ENCODE measurements around the gene ACTRT3. TPM values are rescaled to one million over a fixed set of nuclear protein-coding genes. Genes with fewer than 3 reads are reported as not detected.

ACTRT3 gene
- total and polyA plus RNA-seq, 8 donors: 0.45 to 2.2 (median 1.3) TPM; not detected in 2

DNA sequence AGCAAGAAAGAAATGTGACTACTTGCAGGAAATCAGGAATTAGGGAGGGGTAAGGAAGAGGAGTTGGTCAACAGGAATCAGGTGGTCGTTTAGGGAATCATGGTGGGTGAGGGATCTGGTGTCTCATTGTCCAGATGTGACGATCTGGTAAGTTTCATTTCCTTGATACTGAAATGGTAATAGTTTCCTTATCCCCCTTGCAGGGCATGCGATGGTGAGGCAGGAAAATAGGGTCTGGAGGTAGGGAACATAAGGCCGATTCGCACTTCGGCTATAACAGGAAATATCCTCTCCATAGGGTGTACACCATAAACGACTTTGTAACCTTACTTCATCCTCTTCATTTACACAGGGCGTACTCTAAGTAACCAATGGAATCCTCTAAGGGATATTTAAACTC is 43.9 kb upstream of the ACTRT3 start:
- Histone ChIP-seq H3K4me1 (peaks cover 24 to 35% (median 26%) of the 10 kb centered on the region in 4 donors), H3K9me3 (peaks cover 0 to 8% (median 4%) of the 10 kb centered on the region in 4 donors), H3K27me3 (no peaks in the 10 kb centered on the region), H3K4me3 (peak overlapping the region; percentile 59 to 77 (median 66)), H3K36me3 (no peaks in the 10 kb centered on the region), H3K27ac (peak overlapping the region in 2 of 5 donors; percentile 68 to 81)
- WGBS, 5 donors: 50 to 75% (median 59%) methylated on average over 8 of the region's 8 CpGs
- TF ChIP-seq POLR2AphosphoS5 (IDR thresholded peaks at IDR 0.05): no peak
- TF ChIP-seq, protein P1, sequence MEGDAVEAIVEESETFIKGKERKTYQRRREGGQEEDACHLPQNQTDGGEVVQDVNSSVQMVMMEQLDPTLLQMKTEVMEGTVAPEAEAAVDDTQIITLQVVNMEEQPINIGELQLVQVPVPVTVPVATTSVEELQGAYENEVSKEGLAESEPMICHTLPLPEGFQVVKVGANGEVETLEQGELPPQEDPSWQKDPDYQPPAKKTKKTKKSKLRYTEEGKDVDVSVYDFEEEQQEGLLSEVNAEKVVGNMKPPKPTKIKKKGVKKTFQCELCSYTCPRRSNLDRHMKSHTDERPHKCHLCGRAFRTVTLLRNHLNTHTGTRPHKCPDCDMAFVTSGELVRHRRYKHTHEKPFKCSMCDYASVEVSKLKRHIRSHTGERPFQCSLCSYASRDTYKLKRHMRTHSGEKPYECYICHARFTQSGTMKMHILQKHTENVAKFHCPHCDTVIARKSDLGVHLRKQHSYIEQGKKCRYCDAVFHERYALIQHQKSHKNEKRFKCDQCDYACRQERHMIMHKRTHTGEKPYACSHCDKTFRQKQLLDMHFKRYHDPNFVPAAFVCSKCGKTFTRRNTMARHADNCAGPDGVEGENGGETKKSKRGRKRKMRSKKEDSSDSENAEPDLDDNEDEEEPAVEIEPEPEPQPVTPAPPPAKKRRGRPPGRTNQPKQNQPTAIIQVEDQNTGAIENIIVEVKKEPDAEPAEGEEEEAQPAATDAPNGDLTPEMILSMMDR (IDR thresholded peaks at IDR 0.05): no peak
- TF ChIP-seq EP300 (IDR thresholded peaks at IDR 0.05): no peak
- no peak for TF ChIP-seq POLR2A (IDR thresholded peaks at IDR 0.05)
- intact Hi-C loops (cut with DNase I; ENCODE audit: low total_unique reads): no loop called here
- DNase-seq: no peak

DNA sequence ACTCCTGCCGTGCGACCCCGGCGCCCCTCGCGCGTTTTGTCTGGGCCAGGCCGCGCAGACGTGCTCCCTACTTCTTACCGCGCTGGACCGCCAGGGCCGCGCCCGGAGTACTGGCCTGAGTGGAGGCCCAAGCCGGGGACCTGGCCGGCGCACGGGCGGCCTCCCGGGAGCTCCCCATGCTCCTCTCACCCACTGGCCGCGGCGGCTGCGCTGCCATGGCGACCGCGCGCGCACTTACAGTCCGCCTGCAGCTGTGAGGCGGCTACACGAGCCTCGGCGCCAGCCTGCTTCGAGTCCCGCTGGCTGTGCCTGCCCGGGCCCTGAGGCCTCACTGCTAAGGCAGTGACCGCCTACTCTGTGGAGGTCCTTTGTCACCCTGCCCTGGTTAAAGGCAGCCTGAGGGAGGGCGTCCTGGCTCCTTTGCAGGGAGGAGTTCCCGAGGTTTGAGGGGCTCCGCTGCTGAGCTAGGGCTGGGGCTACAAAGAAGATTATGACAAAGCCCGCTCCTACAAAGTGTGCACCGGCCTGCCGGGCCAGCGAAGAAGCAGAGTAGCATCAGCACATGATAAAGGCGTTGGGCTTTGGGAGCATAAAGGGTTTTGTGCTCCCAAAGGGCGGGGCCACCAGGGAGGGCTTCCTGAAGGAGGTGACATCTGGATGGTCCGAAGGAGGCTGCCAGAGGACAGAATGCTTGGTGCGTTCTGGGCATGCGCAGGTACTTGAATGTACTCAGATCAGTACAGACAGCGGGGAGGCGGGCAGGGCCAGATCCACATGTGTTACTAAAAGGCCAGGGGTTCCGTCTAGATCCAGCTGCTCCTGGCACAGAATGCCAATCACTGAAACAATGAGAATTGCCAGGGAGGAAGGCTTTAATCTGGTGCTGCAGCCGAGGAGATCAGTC is 43.2 kb upstream of the ACTRT3 start, which contains the start of the genes LRRC34 and LRRIQ4:
Gene LRRC34, minus strand, starts transcription at position 573 of the 904 bp plus-strand sequence. Its CDS starts 356 bp downstream, at position 217.
Gene LRRIQ4, plus strand, starts transcription at position 539 of the 904 bp plus-strand sequence. CDS start 9,052 bp downstream, outside the sequence.
- intact Hi-C loops (cut with DNase I; ENCODE audit: low total_unique reads): no loop called here
- Histone ChIP-seq H3K4me3 (peak within 1 kb of the TSS; percentile 59 to 77 (median 66)), H3K36me3 (no peaks in the 10 kb centered on the region)

DNA sequence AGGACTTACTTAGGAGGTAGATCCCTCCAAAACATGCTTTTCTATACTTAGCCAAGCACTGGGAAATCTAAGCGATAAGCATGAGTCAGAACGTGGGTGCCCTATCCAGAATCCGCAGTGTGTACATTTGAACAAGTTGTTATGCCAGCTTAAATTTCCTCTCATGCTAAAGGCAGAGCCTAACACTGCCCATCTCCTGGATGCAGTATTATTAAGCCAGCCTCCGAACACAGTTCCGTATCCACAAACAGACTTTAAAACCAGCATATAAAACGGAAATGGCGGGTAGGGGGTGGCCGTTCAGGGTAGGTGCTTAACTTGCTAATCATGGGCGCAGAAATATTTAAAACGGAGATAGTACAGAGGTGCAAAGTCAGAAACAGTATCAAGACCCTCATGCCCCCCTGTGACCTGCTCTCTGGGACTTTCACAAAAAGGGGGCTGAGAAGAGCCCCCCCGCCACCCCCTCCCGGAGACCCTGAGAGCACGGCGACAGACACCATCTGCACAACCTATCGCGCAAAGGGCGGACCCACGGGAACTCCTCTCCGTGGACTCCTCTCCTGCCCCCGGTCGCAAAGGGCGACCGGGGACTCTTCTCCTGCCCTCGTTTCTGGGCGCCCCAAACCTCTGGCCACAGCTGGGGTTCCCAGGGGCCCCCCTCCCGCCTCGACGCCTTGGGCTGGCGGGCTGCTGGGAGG is 42.4 kb upstream of the ACTRT3 start:
- Histone ChIP-seq H3K9me3 (peaks cover 0 to 8% (median 4%) of the 10 kb centered on the region in 4 donors), H3K27me3 (no peaks in the 10 kb centered on the region), H3K4me3 (peak overlapping the region; percentile 59 to 77 (median 66)), H3K36me3 (no peaks in the 10 kb centered on the region), H3K27ac (peak overlapping the region; percentile 29 to 83 (median 68)), H3K4me1 (peaks cover 24 to 35% (median 26%) of the 10 kb centered on the region in 4 donors)
- 1 to 10% (median 4%) methylated on average over 17 to 29 of the region's 29 CpGs for WGBS, 5 donors
- TF ChIP-seq, protein P1 (IDR thresholded peaks at IDR 0.05): no peak
- TF ChIP-seq EP300 (IDR thresholded peaks at IDR 0.05) (no peak), POLR2AphosphoS5 (IDR thresholded peaks at IDR 0.05) (peak in 1 of 3 donors; percentile 41), POLR2A (IDR thresholded peaks at IDR 0.05) (no peak)
- intact Hi-C loops (cut with DNase I; ENCODE audit: low total_unique reads): no loop called here
- DNase-seq: peak in 1 of 2 donors; percentile 64

More for the DNA sequence above, 43.2 kb upstream of the ACTRT3 start, which contains the start of the genes LRRC34 and LRRIQ4:
- peaks cover 24 to 35% (median 26%) of the 10 kb centered on the region in 4 donors for H3K4me1 ChIP-seq
- H3K27ac ChIP-seq: peak within 1 kb of the TSS; percentile 29 to 83 (median 68)
- peak; percentile 73 to 92 for DNase-seq
- TF ChIP-seq POLR2A (IDR thresholded peaks at IDR 0.05) (no peak), EP300 (IDR thresholded peaks at IDR 0.05) (no peak), POLR2AphosphoS5 (IDR thresholded peaks at IDR 0.05) (no peak)
- TF ChIP-seq, protein P1 (IDR thresholded peaks at IDR 0.05): no peak
- H3K9me3 ChIP-seq: peaks cover 0 to 8% (median 4%) of the 10 kb centered on the region in 4 donors
- no peaks in the 10 kb centered on the region for H3K27me3 ChIP-seq
- 4 to 21% (median 7%) methylated on average over 19 to 56 of the region's 56 CpGs for WGBS, 5 donors

All from stomach (tissue), 9 donors.